PC-9 (cell line): ENCODE measurements around the gene PYGB. TPM values are rescaled to one million over a fixed set of nuclear protein-coding genes. Genes with fewer than 3 reads are reported as not detected.

Experiments
- BruUV-seq: library from RNA; stranded (reverse); fragments of 400-500 nt; replicated peaks from 2 replicates; lab custom pipeline; 2021; lab: Mats Ljungman, UMichigan
- CTCF ChIA-PET: fragments of 300-600 bp; sonication (Branson Sonifier 250); formaldehyde crosslinking; loops from one replicate; lab custom pipeline; 2022; ENCODE audit warnings: antibody characterized with exemption; lab: Charles Lee
- POLR2A ChIA-PET: fragments of 300-600 bp; sonication (Branson Sonifier 250); formaldehyde crosslinking; loops from one replicate; lab custom pipeline; 2022; ENCODE audit warnings: antibody characterized with exemption; ENCODE audit not compliant: unreplicated experiment; lab: Charles Lee
- DNase-seq, 2 experiments: peaks; one replicate each; pipeline versions ENCODE4 v3.0.0 to v3.0.0-alpha.2; 2015 to 2022; ENCODE audit warnings: mixed read lengths in 1 of 2
- H2AFZ ChIP-seq: fragments of 200-600 bp; sonication (generic); 2 replicates; pipeline ENCODE4 v1.8.1; 2017; ENCODE audit warnings: antibody characterized with exemption
- H3F3A ChIP-seq: fragments of 200-600 bp; sonication (generic); 2 replicates; pipeline ENCODE4 v1.8.1; 2017; ENCODE audit warnings: antibody characterized with exemption, mild to moderate bottlenecking, low read depth; ENCODE audit not compliant: insufficient read depth
- H3K27ac ChIP-seq: fragments of 200-600 bp; sonication (generic); 2 replicates; pipeline ENCODE4 v1.6.1; 2016; ENCODE audit warnings: mixed run types
- H3K27me3 ChIP-seq: fragments of 200-600 bp; sonication (generic); 2 replicates; pipeline ENCODE4 v1.6.1; 2016; ENCODE audit warnings: low read depth, mixed run types; ENCODE audit not compliant: insufficient read depth
- H3K36me3 ChIP-seq: fragments of 200-600 bp; sonication (generic); 2 replicates; pipeline ENCODE4 v1.6.1; 2016; ENCODE audit warnings: low read depth, mixed run types
- H3K4me1 ChIP-seq: fragments of 200-600 bp; sonication (generic); replicated peaks from 2 replicates; pipeline ENCODE4 v1.6.1; 2016; ENCODE audit warnings: mixed run types; ENCODE audit not compliant: insufficient read depth
- H3K4me2 ChIP-seq: fragments of 200-600 bp; sonication (generic); 2 replicates; pipeline ENCODE4 v1.6.1; 2017; ENCODE audit warnings: mixed run types
- H3K4me3 ChIP-seq: fragments of 200-600 bp; sonication (generic); 2 replicates; pipeline ENCODE4 v1.6.1; 2016; ENCODE audit warnings: mixed run types
- H3K79me2 ChIP-seq: fragments of 200-600 bp; sonication (generic); 2 replicates; pipeline ENCODE4 v1.6.1; 2017; ENCODE audit warnings: low read depth, mixed run types
- H3K9me2 ChIP-seq: fragments of 200-600 bp; sonication (generic); 2 replicates; pipeline ENCODE4 v1.8.1; 2017; ENCODE audit warnings: mild to moderate bottlenecking; ENCODE audit not compliant: insufficient read depth
- H3K9me3 ChIP-seq: fragments of 200-600 bp; sonication (generic); 2 replicates; pipeline ENCODE4 v1.8.1; 2016; ENCODE audit warnings: low read depth; ENCODE audit not compliant: insufficient read depth
- H4K20me1 ChIP-seq: fragments of 200-600 bp; sonication (generic); 2 replicates; pipeline ENCODE4 v1.8.1; 2017; ENCODE audit not compliant: insufficient read depth
- CTCF ChIP-seq: fragments of 200-600 bp; sonication (generic); conservative IDR thresholded peaks from 2 replicates; pipeline ENCODE4 v1.6.1; 2017; ENCODE audit warnings: mixed run types, antibody characterized with exemption, mild to moderate bottlenecking, moderate library complexity
- EZH2 ChIP-seq: fragments of 200-600 bp; sonication (generic); IDR thresholded peaks from 2 replicates; pipeline ENCODE4 v1.8.0; 2017; ENCODE audit warnings: antibody characterized with exemption, low read depth
- intact Hi-C: fragments of 100-400 bp; cut with micrococcal nuclease; formaldehyde crosslinking; loops from one replicate; pipeline ENCODE4 v1.10.0; 2022; ENCODE audit not compliant: unreplicated experiment
- total RNA-seq: library from RNA; stranded (reverse); gene quantifications from 2 replicates; pipeline ENCODE4 v1.2.3, GENCODE V29; 2021

PYGB gene
- total RNA-seq, 1 experiment from 2014 or later, result 133 TPM

GRCh38 chr20:25325073-25325472 is 77.2 kb downstream of the PYGB start:
- Histone ChIP-seq H3K4me1 (no peaks in the 10 kb centered on the region), H2AFZ (no peak overlapping the region), H3K4me2 (no peak overlapping the region), H3K9me3 (no peaks in the 10 kb centered on the region), H3K79me2 (no peaks in the 10 kb centered on the region), H3F3A (no peaks in the 10 kb centered on the region), H3K9me2 (no peaks in the 10 kb centered on the region), H3K36me3 (no peaks in the 10 kb centered on the region), H3K4me3 (no peak overlapping the region), H3K27me3 (no peaks in the 10 kb centered on the region), H4K20me1 (no peaks in the 10 kb centered on the region), H3K27ac (no peak overlapping the region)
- intact Hi-C loops, result no loop called here
- CTCF ChIA-PET, result no interaction called here
- no TSS peak for BruUV-seq
- no peak for TF ChIP-seq CTCF
- TF ChIP-seq EZH2, result no peak
- DNase-seq, result no peak
- POLR2A ChIA-PET, result no interaction called here

GRCh38 chr20:25325997-25326396 is 78.1 kb downstream of the PYGB start:
- no peak for DNase-seq
- no peaks in the 10 kb centered on the region for H3K9me3 ChIP-seq
- H3K36me3 ChIP-seq, result no peaks in the 10 kb centered on the region
- no peaks in the 10 kb centered on the region for H4K20me1 ChIP-seq
- no peak overlapping the region for H3K4me2 ChIP-seq
- H3K4me3 ChIP-seq, result no peak overlapping the region
- intact Hi-C loops, result no loop called here
- no peaks in the 10 kb centered on the region for H3F3A ChIP-seq
- ChIA-PET CTCF (no interaction called here), POLR2A (no interaction called here)
- H3K27ac ChIP-seq, result no peak overlapping the region
- no peaks in the 10 kb centered on the region for H3K79me2 ChIP-seq
- H3K4me1 ChIP-seq, result no peaks in the 10 kb centered on the region
- no peaks in the 10 kb centered on the region for H3K27me3 ChIP-seq
- TF ChIP-seq CTCF, result no peak
- TF ChIP-seq EZH2, result no peak
- no peaks in the 10 kb centered on the region for H3K9me2 ChIP-seq
- BruUV-seq, result no TSS peak
- no peak overlapping the region for H2AFZ ChIP-seq

GRCh38 chr20:25327521-25328235 is 79.8 kb downstream of the PYGB start:
- intact Hi-C loops, result no loop called here
- no peak overlapping the region for H3K4me2 ChIP-seq
- no peak for DNase-seq

More at GRCh38 chr20:25327521-25328235, 79.8 kb downstream of the PYGB start:
- ChIA-PET CTCF (no interaction called here), POLR2A (no interaction called here)
- Histone ChIP-seq H3K9me2 (no peaks in the 10 kb centered on the region), H4K20me1 (no peaks in the 10 kb centered on the region), H3F3A (no peaks in the 10 kb centered on the region), H3K79me2 (no peaks in the 10 kb centered on the region), H2AFZ (no peak overlapping the region), H3K27me3 (no peaks in the 10 kb centered on the region), H3K4me3 (no peak overlapping the region), H3K9me3 (no peaks in the 10 kb centered on the region), H3K36me3 (no peaks in the 10 kb centered on the region), H3K27ac (no peak overlapping the region), H3K4me1 (no peaks in the 10 kb centered on the region)
- no TSS peak for BruUV-seq
- TF ChIP-seq EZH2, result no peak
- TF ChIP-seq CTCF, result no peak
